DND-41 (cell line): ENCODE data around the gene DCUN1D4.

Experiments used
- ATAC-seq: fragments of 200-7000 bp; cut with Tn5 transposase; 3 replicates; pipeline ENCODE4 v1.9.1; 2021; ENCODE audit warnings: low read depth; ENCODE audit not compliant: insufficient read depth
- DNase-seq: peaks from one replicate; pipeline ENCODE4 v3.0.0-alpha.2; 2020
- H2AFZ ChIP-seq: 2 replicates; pipeline ENCODE4 v1.6.0; 2012; ENCODE audit warnings: low read depth, low read length
- H3K27ac ChIP-seq: 2 replicates; pipeline ENCODE4 v1.5.1; 2012; ENCODE audit warnings: low read length, inconsistent platforms
- H3K27me3 ChIP-seq: fragments of 200-600 bp; sonication (generic); 2 replicates; pipeline ENCODE4 v1.6.0; 2012; ENCODE audit warnings: low read length, mild to moderate bottlenecking, inconsistent platforms; ENCODE audit not compliant: insufficient read depth, poor library complexity
- H3K36me3 ChIP-seq: 2 replicates; pipeline ENCODE4 v1.5.1; 2012; ENCODE audit warnings: low read length, inconsistent platforms; ENCODE audit not compliant: insufficient read depth
- H3K4me1 ChIP-seq: 2 replicates; pipeline ENCODE4 v1.5.1; 2012; ENCODE audit warnings: mild to moderate bottlenecking, low read length; ENCODE audit not compliant: insufficient read depth
- H3K4me2 ChIP-seq: 2 replicates; pipeline ENCODE4 v1.6.0; 2012; ENCODE audit warnings: mild to moderate bottlenecking, moderate library complexity, low read length, inconsistent platforms; ENCODE audit not compliant: insufficient read depth
- H3K4me3 ChIP-seq, 2 experiments: fragments of 200-600 bp in 1 of 2; shearing (Covaris generic) in 1 of 2; 2 replicates each; pipeline ENCODE4 v1.5.1; 2012 to 2016; ENCODE audit warnings: inconsistent platforms in 2 of 2, low read length in 2 of 2, mild to moderate bottlenecking in 2 of 2, low read depth in 1 of 2, moderate library complexity in 1 of 2
- H3K79me2 ChIP-seq: 2 replicates; pipeline ENCODE4 v1.6.0; 2012; ENCODE audit warnings: low read length, inconsistent platforms; ENCODE audit not compliant: insufficient read depth
- H3K9ac ChIP-seq: 2 replicates; pipeline ENCODE4 v1.6.0; 2012; ENCODE audit warnings: low read depth, mild to moderate bottlenecking, inconsistent platforms, low read length, moderate library complexity
- H3K9me3 ChIP-seq: 2 replicates; pipeline ENCODE4 v1.5.1; 2012; ENCODE audit warnings: low read length, moderate library complexity, mild to moderate bottlenecking, inconsistent platforms; ENCODE audit not compliant: insufficient read depth, severe bottlenecking
- H4K20me1 ChIP-seq: 2 replicates; pipeline ENCODE4 v1.6.0; 2012; ENCODE audit warnings: low read length; ENCODE audit not compliant: insufficient read depth
- EZH2 ChIP-seq: IDR thresholded peaks from 3 replicates; pipeline ENCODE4 v1.6.1; 2012; ENCODE audit warnings: borderline replicate concordance, low read depth, mild to moderate bottlenecking, moderate library complexity, low read length, inconsistent platforms; ENCODE audit not compliant: severe bottlenecking
- TF ChIP-seq, protein P1 (sequence below): IDR thresholded peaks from 2 replicates; pipeline ENCODE4 v1.5.1; 2012; ENCODE audit warnings: borderline replicate concordance, low read length, moderate library complexity, mild to moderate bottlenecking; ENCODE audit not compliant: poor library complexity, severe bottlenecking; ENCODE audit errors: extremely low read depth

The DCUN1D4 gene

DNA sequence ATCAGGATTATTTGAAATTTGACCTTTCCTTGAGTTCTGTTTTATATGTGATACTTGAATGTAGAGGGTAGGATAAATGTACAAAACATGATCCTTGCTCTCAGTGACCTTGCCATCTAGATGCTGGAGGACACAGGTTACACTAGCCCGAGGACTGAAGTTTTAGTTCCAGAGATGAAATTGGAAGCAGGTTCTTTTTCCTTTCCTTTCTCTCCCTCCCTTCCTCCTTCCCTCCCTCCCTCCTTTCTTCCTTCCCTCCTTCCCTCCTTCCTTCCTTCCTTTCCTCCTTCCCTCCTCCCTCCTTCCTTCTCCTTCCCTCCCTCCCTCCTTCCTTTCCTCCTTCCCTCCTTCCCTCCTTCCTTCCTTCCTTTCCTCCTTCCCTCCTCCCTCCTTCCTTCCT is 122.9 kb downstream of the DCUN1D4 start:
- no peak overlapping the region for H3K4me3 ChIP-seq
- ATAC-seq: no peak
- no peaks in the 10 kb centered on the region for H3K36me3 ChIP-seq
- no peak overlapping the region for H3K4me2 ChIP-seq
- H3K9ac ChIP-seq: no peak overlapping the region
- TF ChIP-seq EZH2: no peak
- TF ChIP-seq, protein P1, sequence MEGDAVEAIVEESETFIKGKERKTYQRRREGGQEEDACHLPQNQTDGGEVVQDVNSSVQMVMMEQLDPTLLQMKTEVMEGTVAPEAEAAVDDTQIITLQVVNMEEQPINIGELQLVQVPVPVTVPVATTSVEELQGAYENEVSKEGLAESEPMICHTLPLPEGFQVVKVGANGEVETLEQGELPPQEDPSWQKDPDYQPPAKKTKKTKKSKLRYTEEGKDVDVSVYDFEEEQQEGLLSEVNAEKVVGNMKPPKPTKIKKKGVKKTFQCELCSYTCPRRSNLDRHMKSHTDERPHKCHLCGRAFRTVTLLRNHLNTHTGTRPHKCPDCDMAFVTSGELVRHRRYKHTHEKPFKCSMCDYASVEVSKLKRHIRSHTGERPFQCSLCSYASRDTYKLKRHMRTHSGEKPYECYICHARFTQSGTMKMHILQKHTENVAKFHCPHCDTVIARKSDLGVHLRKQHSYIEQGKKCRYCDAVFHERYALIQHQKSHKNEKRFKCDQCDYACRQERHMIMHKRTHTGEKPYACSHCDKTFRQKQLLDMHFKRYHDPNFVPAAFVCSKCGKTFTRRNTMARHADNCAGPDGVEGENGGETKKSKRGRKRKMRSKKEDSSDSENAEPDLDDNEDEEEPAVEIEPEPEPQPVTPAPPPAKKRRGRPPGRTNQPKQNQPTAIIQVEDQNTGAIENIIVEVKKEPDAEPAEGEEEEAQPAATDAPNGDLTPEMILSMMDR: no peak
- no peaks in the 10 kb centered on the region for H4K20me1 ChIP-seq
- no peaks in the 10 kb centered on the region for H3K9me3 ChIP-seq
- H3K79me2 ChIP-seq: no peaks in the 10 kb centered on the region
- H3K4me1 ChIP-seq: no peaks in the 10 kb centered on the region
- no peak overlapping the region for H3K27ac ChIP-seq
- no peak for DNase-seq
- H3K27me3 ChIP-seq: no peaks in the 10 kb centered on the region
- H2AFZ ChIP-seq: no peak overlapping the region
